NCI-H446 (cell line): ENCODE results near the gene CCDC170.

Experiments
- DNase-seq, 2 experiments: peaks; one replicate each; lab custom pipeline; 2025; lab: John Stamatoyannopoulos, UW

The CCDC170 gene

DNA sequence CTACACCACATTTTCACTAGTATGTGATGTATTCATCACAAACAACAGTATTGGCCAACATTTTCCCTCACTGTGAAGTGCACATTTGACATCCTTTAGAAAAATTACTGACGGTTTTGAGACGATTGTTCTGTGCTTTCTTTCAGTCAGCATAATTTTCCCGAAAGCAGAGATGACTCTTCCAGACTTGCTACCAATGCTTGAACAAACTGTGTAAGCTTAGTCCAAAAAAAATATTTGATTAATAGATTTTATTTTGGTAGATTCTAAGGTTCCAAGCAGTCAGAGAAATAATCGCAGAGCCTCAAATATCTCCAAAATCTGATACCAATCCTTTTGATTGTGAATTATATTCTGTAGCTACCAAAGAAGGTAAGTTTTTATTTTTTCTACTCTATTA, 162.6 kb downstream of the CCDC170 start:
- no peak for DNase-seq

DNA sequence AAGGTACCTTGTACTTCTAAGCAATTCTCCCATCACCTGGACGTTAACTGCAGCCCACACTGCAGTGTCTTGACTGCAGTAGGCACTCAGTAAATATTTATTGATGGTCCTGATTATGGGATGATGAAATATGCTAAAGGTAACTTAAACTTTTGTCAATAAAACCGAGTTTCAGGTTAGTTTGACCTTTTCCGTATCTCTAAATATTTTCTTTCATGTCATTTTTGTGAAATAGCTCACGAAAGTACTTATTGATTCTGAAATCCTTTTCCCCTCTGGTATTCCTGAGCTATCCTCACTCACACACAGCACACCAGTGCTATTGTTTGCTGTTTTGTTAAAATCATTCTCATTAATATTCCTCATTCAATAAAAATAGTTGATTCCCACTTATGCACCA, 164.3 kb downstream of the CCDC170 start:
- no peak for DNase-seq

DNA sequence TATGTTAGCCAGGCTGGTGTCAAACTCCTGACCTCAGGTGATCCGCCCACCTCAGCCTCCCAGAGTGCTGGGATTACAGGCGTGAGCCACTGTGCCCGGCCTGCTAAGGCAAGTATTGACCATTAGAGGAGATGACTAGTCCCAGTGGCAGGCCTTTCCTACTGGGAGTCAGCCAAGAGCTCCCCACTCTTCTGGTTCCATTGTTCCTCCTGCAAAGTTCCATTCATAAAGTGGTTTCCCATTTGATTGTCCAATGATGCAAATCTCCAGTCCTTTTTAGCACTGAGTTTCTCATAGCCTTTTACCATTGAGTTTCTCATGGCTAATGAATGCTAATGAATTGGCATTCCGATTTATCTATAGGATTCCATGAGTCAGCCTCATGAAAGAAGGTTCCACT, 165.4 kb downstream of the CCDC170 start:
- no peak for DNase-seq

DNA sequence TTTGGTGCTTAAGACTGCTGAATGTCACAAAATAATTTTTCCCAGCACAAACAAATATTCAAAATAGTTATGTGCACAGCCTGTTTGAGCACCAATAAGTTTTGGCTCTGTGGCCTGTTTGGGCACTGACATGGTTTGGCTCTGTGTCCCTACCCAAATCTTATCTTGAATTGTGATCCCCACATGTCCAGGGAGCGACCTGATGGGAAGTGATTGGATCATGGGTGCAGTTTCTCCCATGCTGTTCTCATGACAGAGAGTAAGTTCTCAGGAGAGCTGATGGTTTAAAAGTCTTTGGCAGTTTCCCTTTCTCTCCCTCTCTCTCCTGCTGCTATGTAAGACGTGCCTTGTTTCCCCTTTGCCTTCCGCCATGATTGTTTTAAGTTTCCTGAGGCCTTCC, 167.7 kb downstream of the CCDC170 start:
- DNase-seq: no peak

DNA sequence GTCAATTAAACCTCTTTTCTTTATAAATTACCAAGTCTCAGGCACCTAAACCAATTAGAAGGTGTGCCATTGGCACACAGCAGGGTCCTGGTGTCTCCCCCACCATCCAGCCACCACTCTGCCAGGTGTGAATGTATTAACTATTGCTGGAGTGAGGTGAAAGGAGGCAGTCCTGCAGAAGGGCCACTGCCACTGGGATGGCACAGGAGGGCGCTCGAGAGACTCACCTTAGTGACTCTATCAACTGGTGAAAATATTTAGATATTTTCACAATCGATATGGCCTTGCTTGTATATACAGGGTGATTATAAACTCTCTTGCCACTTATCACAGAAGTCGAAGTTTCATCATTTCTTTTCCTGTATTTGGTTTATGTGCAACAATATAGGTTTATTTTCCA, 168.1 kb downstream of the CCDC170 start:
- DNase-seq: no peak

- no peak for DNase-seq
Measured at GRCh38 chr6:151663559-151663958, 169.7 kb downstream of the CCDC170 start.

DNA sequence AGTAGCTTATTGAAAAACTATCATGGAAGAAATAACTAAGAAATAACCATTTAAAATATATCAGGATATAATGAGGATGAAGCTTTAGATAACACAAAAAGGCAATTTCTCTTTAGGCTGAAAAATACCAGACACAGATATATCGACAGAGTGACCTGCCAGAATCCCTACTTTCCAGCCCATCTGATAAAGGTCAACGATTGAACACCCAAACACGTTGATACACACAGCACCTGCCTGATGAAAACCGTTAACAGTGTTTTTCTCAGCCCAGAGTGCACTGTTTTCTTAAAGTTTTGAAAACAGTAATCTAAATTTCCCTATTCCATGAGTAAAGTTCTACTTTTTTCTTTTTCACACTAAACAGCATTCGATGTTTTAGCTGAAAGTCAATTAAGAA, 170.6 kb downstream of the CCDC170 start:
- no peak for DNase-seq

DNA sequence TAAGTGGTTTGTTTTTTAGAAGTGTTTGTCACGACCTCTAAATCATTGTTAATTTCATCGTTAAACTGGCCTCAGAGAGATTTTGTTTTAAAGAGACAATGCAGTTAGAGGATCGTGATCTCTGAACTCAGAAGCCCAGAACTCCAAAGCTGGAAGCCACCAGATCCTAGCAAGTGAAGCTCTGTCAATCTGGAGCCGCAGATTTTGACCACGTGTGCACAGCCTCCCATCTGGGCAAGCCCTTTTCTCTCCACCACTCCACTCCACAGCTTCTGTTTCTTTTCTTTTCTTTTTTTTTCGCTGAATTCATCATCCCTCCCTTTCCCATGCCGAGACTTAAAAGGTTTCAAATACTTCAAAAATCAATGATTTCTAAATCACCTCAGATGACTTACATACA, 171.5 kb downstream of the CCDC170 start:
- no peak for DNase-seq

DNA sequence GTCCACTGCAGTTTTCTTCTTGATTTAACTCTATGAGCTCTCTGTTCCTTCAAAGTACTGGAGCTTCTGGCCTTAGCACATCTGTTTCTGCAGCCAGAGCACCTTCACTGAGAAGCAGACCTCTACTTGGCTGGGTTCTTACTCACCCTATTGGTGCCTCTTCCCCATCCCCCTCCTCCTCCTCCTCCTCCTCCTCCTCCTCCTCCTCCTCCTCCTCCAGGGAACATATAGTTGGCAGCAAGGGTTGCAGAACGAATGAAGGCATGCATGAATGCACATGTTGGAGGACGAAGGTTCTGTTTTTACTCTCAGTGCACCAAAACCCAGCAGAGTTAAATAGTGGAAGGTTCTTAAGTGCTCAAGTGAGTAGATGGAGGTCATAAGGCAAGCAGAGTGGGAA, 172.7 kb downstream of the CCDC170 start:
- DNase-seq: no peak

DNA sequence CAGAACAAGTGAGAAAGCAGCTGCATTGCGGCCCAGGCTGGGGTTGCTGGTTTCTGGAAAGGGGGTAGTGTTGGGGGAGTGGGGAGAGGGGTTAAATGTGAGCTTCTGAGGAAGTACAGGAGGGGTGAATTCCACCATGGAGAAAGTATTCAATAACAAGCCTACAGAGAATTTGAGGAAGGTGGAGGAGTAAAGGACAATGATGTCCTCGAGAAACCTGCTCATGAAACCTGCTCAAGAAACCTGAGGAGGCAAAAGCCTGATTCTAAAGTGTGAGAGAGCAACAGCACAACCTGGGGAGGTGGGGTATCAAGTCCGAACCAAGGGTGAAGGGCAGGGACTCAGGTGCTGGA, 175.4 kb downstream of the CCDC170 start:
- DNase-seq: no peak

DNA sequence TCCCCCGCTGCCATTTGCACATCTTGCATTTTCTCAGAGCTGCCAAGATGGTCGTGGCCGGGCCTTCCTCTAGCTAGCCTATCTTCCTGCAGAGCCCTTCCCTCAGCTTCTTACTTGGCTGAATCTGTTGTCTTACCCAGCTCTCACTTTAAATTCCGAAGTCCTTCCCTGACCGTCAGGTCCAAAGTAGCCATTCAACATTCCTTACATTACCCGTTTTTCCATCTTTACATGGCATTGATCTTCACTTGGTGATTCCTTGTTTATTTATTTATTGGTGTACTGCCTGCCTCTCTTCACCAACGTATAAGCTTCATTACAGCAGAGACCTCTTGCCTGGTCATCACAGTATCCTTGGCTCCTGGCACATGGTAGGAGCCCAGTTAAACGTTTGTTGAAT, 176.3 kb downstream of the CCDC170 start:
- DNase-seq: no peak
